ENCODE data around the gene TFCP2.
"Not testable (repeated sequence)": the region's sequence is repeated elsewhere in the genome, so short reads cannot be mapped to it uniquely, and the experiment has no call there.

Gene TFCP2

DNA sequence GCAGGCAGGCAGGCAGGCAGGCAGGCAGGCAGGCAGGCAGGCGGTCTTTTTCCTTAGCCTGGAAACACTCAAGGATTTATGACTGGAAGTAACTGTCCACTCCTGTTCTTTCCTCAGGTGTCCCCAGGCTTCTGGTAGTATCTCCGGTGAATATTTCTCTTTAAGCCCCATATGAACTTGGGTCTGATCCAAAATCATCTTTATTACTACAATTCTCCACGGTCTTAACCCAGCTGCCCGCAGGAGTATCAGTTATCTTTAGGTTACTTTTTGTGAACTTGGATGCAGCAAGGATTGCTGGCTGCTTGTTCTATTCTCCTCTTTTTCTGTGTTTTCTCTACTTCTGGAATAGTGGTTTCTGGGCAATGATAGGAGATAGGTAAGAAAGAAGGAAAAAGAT, 92.8 kb downstream of the TFCP2 start:
- no peak for DNase-seq (ENCODE audit: low read depth)

GRCh38 chr12:51078866-51079265, 94.1 kb downstream of the TFCP2 start:
- not testable (repeated sequence) for DNase-seq (ENCODE audit: low read depth)

DNA sequence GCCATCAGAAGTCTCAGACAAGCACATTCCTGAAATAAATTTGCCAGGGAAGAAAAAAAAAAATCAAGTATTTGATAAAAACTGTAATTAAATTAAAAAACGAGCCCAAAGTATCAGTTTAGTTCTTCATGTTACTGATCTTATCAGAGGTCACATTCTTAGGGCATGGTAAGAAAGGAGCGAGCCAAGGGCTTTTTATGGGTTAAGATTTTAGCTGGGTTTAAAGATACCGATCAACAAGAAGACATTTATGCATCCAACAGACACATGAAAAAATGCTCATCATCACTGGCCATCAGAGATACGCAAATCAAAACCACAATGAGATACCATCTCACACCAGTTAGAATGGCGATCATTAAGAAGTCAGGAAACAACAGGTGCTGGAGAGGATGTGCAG, 94.6 kb downstream of the TFCP2 start:
- not testable (repeated sequence) for DNase-seq (ENCODE audit: low read depth)

GRCh38 chr12:51077930-51078329, 95.0 kb downstream of the TFCP2 start:
- DNase-seq (ENCODE audit: low read depth), result no peak

DNA sequence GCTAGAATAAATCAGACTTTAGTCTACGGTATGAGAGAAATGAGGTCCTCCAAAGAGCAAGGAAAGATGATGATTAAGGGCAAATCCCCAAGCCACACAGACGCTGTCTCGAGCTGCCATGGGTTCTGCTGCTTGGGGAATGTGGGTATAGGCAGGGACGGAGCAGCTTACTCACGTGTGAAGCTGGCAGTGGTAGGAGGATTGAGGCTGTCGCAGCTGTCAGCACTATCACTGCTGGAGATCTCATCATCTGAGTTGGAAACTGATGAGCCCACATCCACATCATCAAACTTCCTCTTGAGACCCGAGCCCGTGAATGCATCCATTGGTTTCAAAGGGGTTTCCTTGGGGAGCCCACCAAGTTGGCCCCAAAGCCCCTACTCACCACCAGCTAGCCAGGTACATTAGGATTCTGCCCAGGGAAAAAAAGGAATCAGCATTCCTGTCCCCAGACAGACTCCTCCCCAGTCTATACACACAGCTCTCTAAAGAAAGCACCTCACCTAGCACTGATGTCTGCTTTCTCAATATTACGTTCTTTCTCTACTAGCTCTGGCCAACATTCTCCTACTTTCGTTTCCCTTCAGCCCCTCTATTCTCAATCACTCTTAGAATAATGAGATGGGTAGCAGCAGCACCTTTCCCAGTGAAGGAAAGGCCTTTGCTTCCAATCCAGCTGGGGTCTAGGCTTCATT, 96.6 kb downstream of the TFCP2 start:
- DNase-seq (ENCODE audit: low read depth), result no peak

DNA sequence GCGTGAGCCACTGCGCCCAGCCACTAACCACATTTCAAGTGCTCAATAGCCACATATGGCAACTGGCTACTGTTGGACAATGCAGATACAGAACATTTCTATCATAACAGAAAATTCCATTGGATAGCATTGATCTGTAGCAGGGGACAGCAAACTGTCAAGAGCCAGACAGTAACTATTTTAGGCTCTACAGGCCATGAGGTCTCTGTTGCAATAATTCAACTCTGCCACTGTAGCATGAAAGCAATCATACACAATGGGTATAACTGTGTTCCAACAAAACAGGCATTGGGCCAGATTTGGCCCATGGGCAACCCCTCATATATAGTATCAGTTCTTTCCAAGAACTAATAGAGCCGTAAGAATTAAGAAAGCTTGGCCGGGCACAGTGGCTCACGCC, 97.5 kb downstream of the TFCP2 start:
- DNase-seq (ENCODE audit: low read depth), result no peak

DNA sequence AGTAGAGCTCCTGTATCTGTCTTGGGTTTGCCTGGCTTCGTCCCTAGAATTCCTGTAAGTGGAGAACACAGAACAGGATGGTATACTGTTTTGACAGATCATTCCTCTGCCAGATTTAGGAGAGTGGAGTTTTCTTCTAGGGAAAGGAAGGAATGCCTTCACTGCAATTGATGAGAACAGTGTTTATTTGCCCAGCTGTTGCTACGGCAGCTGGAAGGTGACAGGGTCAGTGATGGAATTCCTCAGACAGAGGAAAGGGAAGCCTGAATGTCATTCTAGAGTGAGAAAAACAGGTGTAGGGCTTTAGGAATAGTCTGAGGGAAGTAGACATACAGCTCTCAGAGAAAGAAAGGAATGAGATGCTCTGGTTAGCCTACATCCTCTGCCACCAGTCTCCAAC, 101.3 kb downstream of the TFCP2 start:
- no peak for DNase-seq (ENCODE audit: low read depth)

GRCh38 chr12:51070004-51070403, 102.9 kb downstream of the TFCP2 start:
- no peak for DNase-seq (ENCODE audit: low read depth)

DNA sequence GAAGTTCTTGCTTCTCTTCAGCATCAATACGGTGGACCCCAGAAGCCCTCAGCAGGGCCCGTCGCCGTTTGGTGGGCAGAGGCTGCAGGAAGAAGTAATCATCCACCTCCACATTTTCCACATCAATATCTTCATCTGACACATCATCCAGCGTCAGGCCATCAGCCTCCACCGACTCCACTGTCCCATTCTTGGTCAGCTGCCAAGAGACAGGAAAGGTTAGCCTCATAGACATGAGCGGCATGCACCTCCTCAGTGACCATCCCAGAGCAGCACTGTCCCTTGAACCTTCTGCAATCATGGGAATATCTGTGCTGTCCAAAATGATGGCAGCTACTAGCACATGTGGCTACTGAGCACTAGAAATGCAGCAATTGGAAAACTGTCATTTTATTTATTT, 105.2 kb downstream of the TFCP2 start:
- DNase-seq (ENCODE audit: low read depth), result no peak

- DNase-seq (ENCODE audit: low read depth), result no peak
These were observed 105.7 kb downstream of the TFCP2 start for GRCh38 chr12:51067229-51067628.

- no peak for DNase-seq (ENCODE audit: low read depth)
These were observed 107.4 kb downstream of the TFCP2 start for GRCh38 chr12:51065530-51065929.

- DNase-seq (ENCODE audit: low read depth), result no peak
These were observed 110.1 kb downstream of the TFCP2 start for GRCh38 chr12:51062631-51063397.

DNA sequence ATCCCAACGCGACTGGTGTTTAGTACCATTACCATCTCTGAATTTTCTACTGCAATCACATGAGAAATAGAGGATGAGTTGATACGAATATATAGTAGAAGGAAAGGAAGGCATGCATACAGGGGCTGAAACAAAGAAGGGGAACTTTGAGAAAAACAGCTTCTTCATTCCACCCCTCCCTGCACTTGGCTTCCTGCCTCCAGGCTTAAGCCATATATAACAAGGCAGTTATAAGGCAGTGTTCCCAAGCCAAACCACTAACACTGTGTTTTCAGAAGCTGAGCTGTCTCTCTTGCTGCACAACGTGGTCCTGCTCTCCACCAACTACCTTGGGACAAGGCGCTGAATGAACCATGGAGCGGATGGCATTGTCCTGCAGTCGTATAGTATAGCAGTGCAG, 113.8 kb downstream of the TFCP2 start:
- no peak for DNase-seq (ENCODE audit: low read depth)

GRCh38 chr12:51056242-51056641, 116.7 kb downstream of the TFCP2 start:
- no peak for DNase-seq (ENCODE audit: low read depth)

DNA sequence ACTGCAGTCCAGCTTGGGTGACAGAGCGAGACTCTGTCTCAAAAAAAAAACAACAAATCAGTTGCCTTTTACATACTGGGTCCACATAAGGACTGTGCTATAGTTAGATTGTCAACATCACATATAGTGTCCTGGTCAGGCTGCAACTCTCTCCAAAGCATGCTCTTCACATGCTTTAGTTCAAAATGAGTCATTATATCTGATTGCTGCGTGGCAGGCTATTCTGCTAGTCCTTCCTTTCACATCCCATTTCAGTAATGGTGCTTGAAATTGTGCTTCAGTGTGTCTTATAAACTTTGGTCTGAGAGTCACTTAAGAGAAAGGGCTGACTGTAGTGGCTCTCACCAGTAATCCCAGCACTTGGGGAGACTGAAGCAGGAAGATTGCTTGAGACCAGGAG, 117.9 kb downstream of the TFCP2 start:
- no peak for DNase-seq (ENCODE audit: low read depth)

DNA sequence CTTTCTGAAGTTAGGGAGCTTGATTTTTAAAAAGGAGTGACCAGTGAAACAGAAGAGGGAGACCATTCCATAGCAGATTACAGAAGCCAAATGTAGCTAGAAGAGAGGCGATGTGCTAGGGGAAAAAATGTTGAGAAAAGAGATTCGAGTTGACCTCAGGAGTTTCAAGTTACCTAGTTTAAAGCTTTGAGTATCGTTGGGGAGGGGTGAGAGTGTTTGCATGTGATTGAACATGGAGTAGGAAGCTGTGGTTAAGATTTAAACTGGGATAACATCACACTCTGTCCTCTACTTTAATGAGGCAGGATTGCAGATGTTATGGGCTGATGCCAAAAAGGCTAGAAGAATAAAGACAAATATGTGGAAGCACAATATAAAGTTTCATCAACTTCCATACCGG, 121.1 kb downstream of the TFCP2 start:
- DNase-seq (ENCODE audit: low read depth), result no peak

GRCh38 chr12:51049525-51049924, 123.4 kb downstream of the TFCP2 start:
- DNase-seq (ENCODE audit: low read depth), result no peak

GRCh38 chr12:51048661-51049251, 124.2 kb downstream of the TFCP2 start:
- no peak for DNase-seq (ENCODE audit: low read depth)

GRCh38 chr12:51047655-51048540, 125.0 kb downstream of the TFCP2 start, which contains the start of gene LETMD1:
TSS of gene LETMD1 (plus strand) at chr12:51048327. CDS start at chr12:51048357, 30 bp downstream.
- peak; percentile 85 for DNase-seq (ENCODE audit: low read depth)
